GM12878 (cell line): ENCODE data around the gene SNRPD2. TPM values are rescaled to one million over a fixed set of nuclear protein-coding genes. Genes with fewer than 3 reads are reported as not detected.

Experiments used
- ATAC-seq: fragments of 200-7000 bp; cut with Tn5 transposase; 3 replicates; pipeline ENCODE4 v1.9.1; 2020; ENCODE audit warnings: mild to moderate bottlenecking, moderate library complexity
- BruUV-seq: library from RNA; stranded (reverse); fragments of 400-500 nt; replicated peaks from 2 replicates; lab custom pipeline; 2021; lab: Mats Ljungman, UMichigan
- CTCF ChIA-PET: fragments of 300-600 bp; sonication (Branson Sonifier 250); formaldehyde crosslinking; extraction: SDS; loops from one replicate; lab custom pipeline; 2021; ENCODE audit warnings: inconsistent platforms; lab: Yijun Ruan, JAX
- POLR2A ChIA-PET: fragments of 350-600 bp; formaldehyde crosslinking; extraction: SDS; loops from one replicate; lab custom pipeline; 2021; ENCODE audit warnings: inconsistent platforms; lab: Charles Lee
- RAD21 ChIA-PET: fragments of 300-600 bp; sonication (Branson Sonifier 250); formaldehyde crosslinking; loops from one replicate; lab custom pipeline; 2023; ENCODE audit warnings: antibody characterized with exemption; ENCODE audit not compliant: unreplicated experiment; lab: Charles Lee
- SMC1A ChIA-PET: fragments of 300-600 bp; sonication (Branson Sonifier 250); formaldehyde crosslinking; loops from one replicate; lab custom pipeline; 2023; ENCODE audit not compliant: unreplicated experiment, uncharacterized antibody; lab: Charles Lee
- DNase-seq: peaks from one replicate; pipeline ENCODE4 v3.0.0-alpha.2; 2011; ENCODE audit warnings: low read depth, low spot score
- FAIRE-seq: peaks from 3 replicates; lab custom pipeline; 2011; peaks lifted over from hg19 to GRCh38; lab: Jason Lieb, UNC
- H2AFZ ChIP-seq: 2 replicates; pipeline ENCODE4 v1.6.0; 2011; ENCODE audit warnings: low read depth, low read length, control low read depth; ENCODE audit not compliant: control insufficient read depth
- H3K27ac ChIP-seq: 2 replicates; pipeline ENCODE4 v1.5.1; 2011; ENCODE audit warnings: control low read depth; ENCODE audit not compliant: control insufficient read depth, insufficient read depth
- H3K27me3 ChIP-seq, 2 experiments: replicated peaks in 1 of 2; 2 replicates each; pipeline versions ENCODE4 v1.6.0 to v1.6.1; 2011; ENCODE audit warnings: low read length in 1 of 2; ENCODE audit not compliant: control insufficient read depth in 2 of 2, insufficient read depth in 2 of 2
- H3K36me3 ChIP-seq, 2 experiments: 2 replicates each; pipeline ENCODE4 v1.5.1; 2011; ENCODE audit warnings: low read length in 1 of 2; ENCODE audit not compliant: control insufficient read depth in 2 of 2, insufficient read depth in 2 of 2
- H3K4me1 ChIP-seq: 2 replicates; pipeline ENCODE4 v1.6.1; 2011; ENCODE audit warnings: mild to moderate bottlenecking, low read length, moderate library complexity, mixed read lengths; ENCODE audit not compliant: control insufficient read depth, insufficient read depth
- H3K4me2 ChIP-seq: 2 replicates; pipeline ENCODE4 v1.6.0; 2011; ENCODE audit warnings: control low read depth; ENCODE audit not compliant: control insufficient read depth, insufficient read depth
- H3K4me3 ChIP-seq: fragments of 200-600 bp; sonication (generic); 2 replicates; pipeline ENCODE4 v1.5.1; 2016
- H3K79me2 ChIP-seq: 2 replicates; pipeline ENCODE4 v1.6.0; 2011; ENCODE audit warnings: low read length; ENCODE audit not compliant: control insufficient read depth, insufficient read depth
- H3K9ac ChIP-seq: 2 replicates; pipeline ENCODE4 v1.8.0; 2011; ENCODE audit warnings: low read length, control low read depth, mixed read lengths; ENCODE audit not compliant: control insufficient read depth, insufficient read depth
- H3K9me3 ChIP-seq: replicated peaks from 3 replicates; pipeline ENCODE4 v1.5.1; 2011; ENCODE audit warnings: mild to moderate bottlenecking, low read length; ENCODE audit not compliant: control insufficient read depth, insufficient read depth
- H4K20me1 ChIP-seq: 2 replicates; pipeline ENCODE4 v1.6.0; 2011; ENCODE audit not compliant: control insufficient read depth, insufficient read depth
- ATF2 ChIP-seq: IDR thresholded peaks from 2 replicates; pipeline ENCODE4 v1.6.1; 2012; ENCODE audit warnings: low read length, inconsistent platforms
- BACH1 ChIP-seq: fragments of 450-650 bp; IDR thresholded peaks from 2 replicates; pipeline ENCODE4 v1.6.1; 2017; ENCODE audit warnings: mild to moderate bottlenecking, borderline replicate concordance
- BCL11A ChIP-seq: IDR thresholded peaks from 2 replicates; pipeline ENCODE4 v1.6.1; 2011; ENCODE audit warnings: low read depth, low read length
- BCL3 ChIP-seq: IDR thresholded peaks from 2 replicates; pipeline ENCODE4 v1.6.1; 2011; ENCODE audit warnings: borderline replicate concordance, low read depth, mild to moderate bottlenecking, moderate library complexity, low read length; ENCODE audit not compliant: insufficient read depth, poor library complexity, severe bottlenecking
- CREM ChIP-seq: IDR thresholded peaks from 2 replicates; pipeline ENCODE4 v1.6.1; 2014; ENCODE audit warnings: antibody characterized with exemption, low read depth
- EGR1 ChIP-seq, 2 experiments: IDR thresholded peaks; 1 replicate in 1 of 2; 2 replicates in 1 of 2; pipeline ENCODE4 v1.6.1; 2011 to 2012; ENCODE audit warnings: low read depth in 2 of 2, low read length in 2 of 2, borderline replicate concordance in 1 of 2, mild to moderate bottlenecking in 1 of 2, moderate library complexity in 1 of 2
- EZH2 ChIP-seq: IDR thresholded peaks from 2 replicates; pipeline ENCODE4 v1.6.1; 2012; ENCODE audit warnings: low read depth, mild to moderate bottlenecking, control low read depth, inconsistent platforms, low read length, borderline replicate concordance; ENCODE audit not compliant: control insufficient read depth
- KLF5 ChIP-seq: fragments of 450-650 bp; IDR thresholded peaks from 2 replicates; pipeline ENCODE4 v1.6.1; 2014; ENCODE audit warnings: mild to moderate bottlenecking; ENCODE audit not compliant: partially characterized antibody
- MEF2A ChIP-seq: IDR thresholded peaks from 2 replicates; pipeline ENCODE4 v1.6.1; 2011; ENCODE audit warnings: low read depth, mild to moderate bottlenecking, low read length, moderate library complexity; ENCODE audit not compliant: insufficient read depth
- NFIC ChIP-seq: IDR thresholded peaks from 2 replicates; pipeline ENCODE4 v1.6.1; 2012; ENCODE audit warnings: low read depth, mild to moderate bottlenecking, inconsistent platforms, low read length, moderate library complexity
- NR2C1 ChIP-seq: fragments of 450-650 bp; IDR thresholded peaks from 2 replicates; pipeline ENCODE4 v1.6.1; 2017; ENCODE audit warnings: antibody characterized with exemption, mild to moderate bottlenecking, moderate library complexity
- PAX5 ChIP-seq: IDR thresholded peaks from 2 replicates; pipeline ENCODE4 v1.6.1; 2011; ENCODE audit warnings: low read depth, low read length, borderline replicate concordance
- PML ChIP-seq: IDR thresholded peaks from 2 replicates; pipeline ENCODE4 v1.6.1; 2012; ENCODE audit warnings: low read length, inconsistent platforms
- POLR2A ChIP-seq: IDR thresholded peaks from 2 replicates; pipeline ENCODE4 v1.6.1; 2011; ENCODE audit warnings: low read depth, mild to moderate bottlenecking, low read length
- POLR2AphosphoS5 ChIP-seq: IDR thresholded peaks from 2 replicates; pipeline ENCODE4 v1.6.1; 2011; ENCODE audit warnings: mild to moderate bottlenecking, low read length, inconsistent platforms
- TBL1XR1 ChIP-seq: IDR thresholded peaks from 2 replicates; pipeline ENCODE4 v1.6.1; 2012; ENCODE audit warnings: low read depth, low read length, improper control_type of control experiment
- ZBED1 ChIP-seq: IDR thresholded peaks from 2 replicates; pipeline ENCODE4 v1.6.1; 2016; ENCODE audit warnings: borderline replicate concordance
- WGBS: methylation state at CpG from one replicate; pipeline ENCODE4 v1.1.6; 2016; ENCODE audit warnings: low lambda C conversion rate; ENCODE audit not compliant: insufficient replicate concordance, insufficient coverage; ENCODE audit errors: missing lambda C conversion rate; 5-methylcytosine and 5-hydroxymethylcytosine counted together
- in situ Hi-C: fragments of 300-500 bp; cut with MboI; formaldehyde crosslinking; loops from 9 replicates; pipeline ENCODE4 v1.14.3; 2018; ENCODE audit warnings: mixed read lengths
- intact Hi-C: fragments of 100-400 bp; cut with micrococcal nuclease; formaldehyde crosslinking; loops from one replicate; pipeline ENCODE4 v1.14.2; 2022; ENCODE audit not compliant: unreplicated experiment
- polyA plus RNA-seq, 11 experiments: library from polyadenylated mRNA; depleted of rRNA in 4 of 11; unstranded in 6 of 11; stranded (reverse) in 5 of 11; fragments of >200 nt; fragmentation: Nextera tagmentation in 4 of 11; fragmentation: Illumina TruSeq in 1 of 11; extraction: Ambion mirVana in 4 of 11; extraction: Trizol in 1 of 11; gene quantifications; 1 replicate in 1 of 11; 2 replicates in 10 of 11; pipeline versions ENCODE4 v1.2.1 to v1.2.3, GENCODE V29; 2011 to 2016; ENCODE audit warnings: inconsistent platforms in 2 of 11, missing spikeins in 2 of 11, low read depth in 1 of 11
- total RNA-seq, 4 experiments: library from RNA; depleted of rRNA in 3 of 4; stranded (reverse); fragments of >200 nt in 3 of 4; fragmentation: Illumina TruSeq in 1 of 4; extraction: Trizol in 1 of 4; gene quantifications; 2 replicates each; pipeline versions ENCODE4 v1.2.1 to v1.2.3, GENCODE V29; 2013 to 2021

SNRPD2 gene
- total and polyA plus RNA-seq, 10 of the 15 experiments (the other 5 are each of a cell fraction or from before 2014, with no cell fraction given): 526 to 3,621 (median 951) TPM

- H3K79me2 ChIP-seq: peaks cover 61% of the 10 kb centered on the region
- H3K9me3 ChIP-seq: no peaks in the 10 kb centered on the region
- H3K4me2 ChIP-seq: no peak overlapping the region
- RAD21 ChIA-PET: no interaction called here
- 97% methylated on average over 15 of the region's 15 CpGs for WGBS
- in situ Hi-C loops: no loop called here
- H2AFZ ChIP-seq: no peak overlapping the region
- H3K9ac ChIP-seq: no peak overlapping the region
- intact Hi-C loops: no loop called here
- no TSS peak for BruUV-seq
- no peaks in the 10 kb centered on the region for H3K27me3 ChIP-seq
- POLR2A ChIA-PET: interaction anchor here (1.2 kb wide), 1 partner anchor 21 kb away, joined by 3 read pairs; the partner anchor contains the start of gene SNRPD2
- H3K27ac ChIP-seq: no peak overlapping the region
- DNase-seq (no peak), FAIRE-seq (no peak), ATAC-seq (no peak)
- CTCF ChIA-PET: interaction anchor here (1.1 kb wide), 1 partner anchor 19 kb away, joined by 4 read pairs; no protein-coding TSS in a partner anchor
- SMC1A ChIA-PET: no interaction called here
- TF ChIP-seq ZBED1: no peak
- peak; percentile 33; the same call in 1 of the 2 replicates for TF ChIP-seq POLR2A
- H3K4me1 ChIP-seq: peaks cover 15% of the 10 kb centered on the region
- peaks cover 8 to 19% of the 10 kb centered on the region in 2 experiments; a peak in 3 of 4 replicates for H3K36me3 ChIP-seq
- no peaks in the 10 kb centered on the region for H4K20me1 ChIP-seq
- no peak overlapping the region for H3K4me3 ChIP-seq
Observed at GRCh38 chr19:45713141-45713540, 21.4 kb upstream of the SNRPD2 start.

- 95% methylated on average over 15 of the region's 25 CpGs for WGBS
- ChIA-PET SMC1A (no interaction called here), POLR2A (interaction anchor here (1.2 kb wide), 1 partner anchor 21 kb away, joined by 3 read pairs; the partner anchor contains the start of gene SNRPD2), RAD21 (no interaction called here)
- Histone ChIP-seq H3K4me2 (no peak overlapping the region), H3K4me3 (no peak overlapping the region), H3K27ac (no peak overlapping the region), H4K20me1 (no peaks in the 10 kb centered on the region), H3K9me3 (no peaks in the 10 kb centered on the region), H3K79me2 (peaks cover 56% of the 10 kb centered on the region), H3K27me3 (no peaks in the 10 kb centered on the region), H3K4me1 (peaks cover 16% of the 10 kb centered on the region), H2AFZ (no peak overlapping the region), H3K9ac (no peak overlapping the region)
- ATAC-seq (no peak), DNase-seq (no peak), FAIRE-seq (no peak)
- BruUV-seq: no TSS peak
- in situ Hi-C loops: no loop called here
- TF ChIP-seq PML (no peak), BACH1 (no peak), MEF2A (no peak), NFIC (no peak), NR2C1 (no peak), EGR1 (IDR thresholded peaks at IDR 0.05; ENCODE audit: borderline replicate concordance in 1 of 2, low read depth in 2 of 2, low read length in 2 of 2) (no peak), ATF2 (no peak), CREM (no peak), PAX5 (no peak), EZH2 (no peak), BCL11A (no peak), POLR2AphosphoS5 (no peak), TBL1XR1 (no peak), BCL3 (no peak), KLF5 (no peak)
- TF ChIP-seq, all 136 proteins: peak for 0
- H3K36me3 ChIP-seq: peaks cover 4 to 19% of the 10 kb centered on the region in 2 experiments; a peak in 3 of 4 replicates
- CTCF ChIA-PET: interaction anchor here (0.7 kb wide), 1 partner anchor 11 kb away, joined by 4 read pairs; no protein-coding TSS in a partner anchor
- intact Hi-C loops: no loop called here
Observed at GRCh38 chr19:45712699-45713067, 20.9 kb upstream of the SNRPD2 start.
